Right cardiac atrium (tissue), 5 donors: ENCODE data around the gene UTP11. TPM values are rescaled to one million over a fixed set of nuclear protein-coding genes. Genes with fewer than 3 reads are reported as not detected.

Experiments used
- ATAC-seq, 2 donors: fragments of 200-7000 bp; cut with Tn5 transposase; one replicate each; pipeline versions ENCODE4 v1.8.0 to v1.9.1; 2020; ENCODE audit warnings: moderate library complexity in 2 of 2, mild to moderate bottlenecking in 1 of 2
- DNase-seq, 3 donors: peaks; one replicate each; pipeline ENCODE4 v3.0.0-alpha.2; 2020
- H3K27ac ChIP-seq: one replicate; pipeline ENCODE4 v1.5.1; 2013; ENCODE audit warnings: mild to moderate bottlenecking, low read length, control low read depth, moderate library complexity
- H3K27me3 ChIP-seq: one replicate; pipeline ENCODE4 v1.6.1; 2013; ENCODE audit not compliant: control insufficient read depth, insufficient read depth
- H3K4me1 ChIP-seq: one replicate; pipeline ENCODE4 v1.6.1; 2013; ENCODE audit warnings: low read length; ENCODE audit not compliant: control insufficient read depth, insufficient read depth
- H3K4me3 ChIP-seq: one replicate; pipeline ENCODE4 v1.5.1; 2013; ENCODE audit warnings: low read length, control low read depth
- H3K9me3 ChIP-seq: one replicate; pipeline ENCODE4 v1.6.1; 2013; ENCODE audit warnings: low read length; ENCODE audit not compliant: control insufficient read depth
- WGBS: extraction: QIAGEN DNeasy Blood & Tissue Kit; methylation state at CpG from one replicate; pipeline ENCODE4 v1.1.7; 2013; 5-methylcytosine and 5-hydroxymethylcytosine counted together
- intact Hi-C, 4 donors: fragments of 100-400 bp; cut with DNase I; formaldehyde crosslinking; loops; one replicate each; pipeline versions ENCODE4 v1.11.0 to v1.14.0; 2022 to 2023
- polyA plus RNA-seq: library from polyadenylated mRNA; stranded (reverse); fragments of 200-250 nt; gene quantifications from one replicate; pipeline ENCODE4 v1.2.3, GENCODE V29; 2013
- total RNA-seq, 4 donors: library from RNA; stranded (reverse); fragmentation: NEBNext Ultra II Directional; extraction: Animal tissue kit (Norgen Biotek cat#: 25700); gene quantifications; one replicate each; pipeline ENCODE4 v1.2.1, GENCODE V29; 2021
- donor health status: healthy with polysubstance abuse.
- donor health status: DM: no; HTN: yes; CAD: no.
- donor health status: DM: no; HTN: no; CAD: no.
- donor health status: DM: no; HTN: yes; CAD: no; lungs with severe emphysema.
- donor health status: DM: yes; HTN: yes; CAD: no.

Gene UTP11
- total and polyA plus RNA-seq, 5 donors: 25.5 to 34.5 (median 30.1) TPM

GRCh38 chr1:38051079-38051543 lies 38.6 kb downstream of the UTP11 start:
- Histone ChIP-seq H3K27ac (no peak overlapping the region), H3K4me3 (no peak overlapping the region), H3K27me3 (no peaks in the 10 kb centered on the region), H3K4me1 (no peaks in the 10 kb centered on the region), H3K9me3 (no peaks in the 10 kb centered on the region)
- ATAC-seq: no peak
- intact Hi-C loops: no loop called here
- DNase-seq: no peak
- WGBS: 59% methylated on average over 9 of the region's 9 CpGs

GRCh38 chr1:38052750-38053415 lies 40.3 kb downstream of the UTP11 start:
- no peaks in the 10 kb centered on the region for H3K9me3 ChIP-seq
- no peak for DNase-seq
- no peaks in the 10 kb centered on the region for H3K4me1 ChIP-seq
- intact Hi-C loops: no loop called here
- 55% methylated on average over 3 of the region's 3 CpGs for WGBS
- no peak overlapping the region for H3K4me3 ChIP-seq
- H3K27me3 ChIP-seq: no peaks in the 10 kb centered on the region
- H3K27ac ChIP-seq: no peak overlapping the region
- ATAC-seq: no peak

- no peaks in the 10 kb centered on the region for H3K27me3 ChIP-seq
- no peaks in the 10 kb centered on the region for H3K4me1 ChIP-seq
- H3K9me3 ChIP-seq: no peaks in the 10 kb centered on the region
- no peak overlapping the region for H3K27ac ChIP-seq
- intact Hi-C loops: no loop called here
- DNase-seq: no peak
- 62% methylated on average over 7 of the region's 7 CpGs for WGBS
- H3K4me3 ChIP-seq: no peak overlapping the region
- no peak for ATAC-seq
Measured at GRCh38 chr1:38053416-38054091, 41.0 kb downstream of the UTP11 start.

- Histone ChIP-seq H3K4me1 (no peaks in the 10 kb centered on the region), H3K27me3 (no peaks in the 10 kb centered on the region), H3K9me3 (no peaks in the 10 kb centered on the region), H3K4me3 (no peak overlapping the region), H3K27ac (no peak overlapping the region)
- intact Hi-C loops: no loop called here
- DNase-seq (no peak), ATAC-seq (no peak)
- WGBS: 90% methylated on average over 3 of the region's 3 CpGs
Measured at GRCh38 chr1:38055398-38055797, 42.9 kb downstream of the UTP11 start.

GRCh38 chr1:38055965-38056364 lies 43.4 kb downstream of the UTP11 start:
- no peak for ATAC-seq
- DNase-seq: no peak
- 73% methylated on average over 4 of the region's 4 CpGs for WGBS
- no peak overlapping the region for H3K27ac ChIP-seq
- H3K4me3 ChIP-seq: no peak overlapping the region
- no peaks in the 10 kb centered on the region for H3K9me3 ChIP-seq
- intact Hi-C loops: no loop called here
- no peaks in the 10 kb centered on the region for H3K4me1 ChIP-seq
- no peaks in the 10 kb centered on the region for H3K27me3 ChIP-seq

GRCh38 chr1:38059635-38060250 lies 47.2 kb downstream of the UTP11 start:
- ATAC-seq (peak in 1 of 2 donors; percentile 11), DNase-seq (no peak)
- intact Hi-C loops: no loop called here
- Histone ChIP-seq H3K27me3 (no peaks in the 10 kb centered on the region), H3K27ac (no peak overlapping the region), H3K4me3 (no peak overlapping the region), H3K9me3 (no peaks in the 10 kb centered on the region), H3K4me1 (no peaks in the 10 kb centered on the region)
- WGBS: 70% methylated on average over 6 of the region's 6 CpGs

GRCh38 chr1:38060498-38060897 lies 48.0 kb downstream of the UTP11 start:
- ATAC-seq: no peak
- WGBS: 56% methylated on average over 2 of the region's 2 CpGs
- intact Hi-C loops: no loop called here

GRCh38 chr1:38061290-38061689 lies 48.8 kb downstream of the UTP11 start:
- Histone ChIP-seq H3K27me3 (no peaks in the 10 kb centered on the region), H3K4me3 (no peak overlapping the region), H3K4me1 (no peaks in the 10 kb centered on the region), H3K9me3 (no peaks in the 10 kb centered on the region), H3K27ac (no peak overlapping the region)
- intact Hi-C loops: no loop called here
- no peak for DNase-seq
- ATAC-seq: no peak
- WGBS: 100% methylated on average over 1 of the region's 1 CpG

More at GRCh38 chr1:38060498-38060897, 48.0 kb downstream of the UTP11 start:
- Histone ChIP-seq H3K4me1 (no peaks in the 10 kb centered on the region), H3K27me3 (no peaks in the 10 kb centered on the region), H3K4me3 (no peak overlapping the region), H3K9me3 (no peaks in the 10 kb centered on the region), H3K27ac (no peak overlapping the region)
- DNase-seq: no peak

GRCh38 chr1:38061883-38062328 lies 49.4 kb downstream of the UTP11 start:
- intact Hi-C loops: no loop called here
- no peak for ATAC-seq
- no peak for DNase-seq

GRCh38 chr1:38062361-38063288 lies 50.1 kb downstream of the UTP11 start:
- no peak for ATAC-seq
- no peak for DNase-seq
- Histone ChIP-seq H3K4me3 (no peak overlapping the region), H3K9me3 (no peaks in the 10 kb centered on the region), H3K4me1 (no peaks in the 10 kb centered on the region), H3K27me3 (no peaks in the 10 kb centered on the region), H3K27ac (no peak overlapping the region)
- WGBS: 82% methylated on average over 6 of the region's 6 CpGs
- intact Hi-C loops: no loop called here

More at GRCh38 chr1:38061883-38062328, 49.4 kb downstream of the UTP11 start:
- Histone ChIP-seq H3K27me3 (no peaks in the 10 kb centered on the region), H3K4me1 (no peaks in the 10 kb centered on the region), H3K4me3 (no peak overlapping the region), H3K9me3 (no peaks in the 10 kb centered on the region), H3K27ac (no peak overlapping the region)
- 73% methylated on average over 7 of the region's 7 CpGs for whole genome bisulfite sequencing
